ENCODE measurements around the gene NSUN3. TPM values are rescaled to one million over a fixed set of nuclear protein-coding genes. Genes with fewer than 3 reads are reported as not detected.

NSUN3 gene
- polyA plus RNA-seq, 1 of the 3 experiments (the other 2 are of a cell fraction) = 2.9 TPM

GRCh38 chr3:94015025-94015424, 47.8 kb upstream of the NSUN3 start:
- no peaks in the 10 kb centered on the region for H4K20me1 ChIP-seq (ENCODE audit: insufficient read depth)
- no peaks in the 10 kb centered on the region for H3K79me2 ChIP-seq (ENCODE audit: insufficient read depth)
- H2AFZ ChIP-seq (ENCODE audit: low read depth) = no peak overlapping the region
- H3K4me2 ChIP-seq = no peak overlapping the region
- POLR2A ChIA-PET = no interaction called here
- H3K36me3 ChIP-seq (replicated peaks in 1 of 2; ENCODE audit: control insufficient read depth in 1 of 2, insufficient read depth in 2 of 2, low read length in 1 of 2) = no peaks in the 10 kb centered on the region
- no peaks in the 10 kb centered on the region; a peak in 1 of 4 replicates for H3K4me1 ChIP-seq (ENCODE audit: control insufficient read depth in 1 of 2, insufficient read depth in 2 of 2, low read depth in 1 of 2, low read length in 1 of 2)
- CTCF ChIA-PET = interaction anchor here (1.1 to 4.6 kb wide), 4 partner anchors 11 to 54 kb away, joined by 3 to 17 read pairs (median 3); no protein-coding TSS in a partner anchor
- H3K9me2 ChIP-seq = no peaks in the 10 kb centered on the region
- H3K4me3 ChIP-seq (ENCODE audit: low read depth in 2 of 2, low read length in 1 of 2) = no peak overlapping the region
- no peak overlapping the region for H3K9ac ChIP-seq
- DNase-seq = no peak
- no peak overlapping the region for H3K27ac ChIP-seq (ENCODE audit: low read depth in 2 of 2, low read length in 1 of 2)
- H3F3A ChIP-seq (replicated peaks; ENCODE audit: insufficient read depth) = no peaks in the 10 kb centered on the region
- 91% methylated on average over 1 of the region's 1 CpG for WGBS (ENCODE audit: low lambda C conversion rate)
- H3K9me3 ChIP-seq = no peaks in the 10 kb centered on the region
- TF ChIP-seq TEAD4 (IDR thresholded peaks at IDR 0.05; ENCODE audit: borderline replicate concordance, insufficient read depth) (no peak), REST (IDR thresholded peaks at IDR 0.05; ENCODE audit: low read depth, low read length) (no peak), ZBTB33 (IDR thresholded peaks at IDR 0.05; ENCODE audit: borderline replicate concordance, low read depth) (no peak), RAD21 (IDR thresholded peaks at IDR 0.05; ENCODE audit: low read length) (no peak), TCF12 (IDR thresholded peaks at IDR 0.05) (no peak), YY1 (IDR thresholded peaks at IDR 0.05; ENCODE audit: low read depth) (no peak), RXRA (IDR thresholded peaks at IDR 0.05; ENCODE audit: borderline replicate concordance, low read depth) (no peak), ELF1 (IDR thresholded peaks at IDR 0.05) (no peak), RFX5 (IDR thresholded peaks at IDR 0.05; ENCODE audit: low read length) (no peak), NRF1 (IDR thresholded peaks at IDR 0.05; ENCODE audit: low read depth, low read length) (no peak), FOSL2 (IDR thresholded peaks at IDR 0.05; ENCODE audit: borderline replicate concordance, low read depth) (no peak), GABPA (IDR thresholded peaks at IDR 0.05; ENCODE audit: low read depth) (no peak), IRF3 (IDR thresholded peaks at IDR 0.05; ENCODE audit: low read depth, low read length) (no peak), CTCF (IDR thresholded peaks at IDR 0.05) (no peak), TAF1 (IDR thresholded peaks at IDR 0.05; ENCODE audit: borderline replicate concordance, low read depth, low read length) (no peak), POLR2AphosphoS5 (IDR thresholded peaks at IDR 0.05; ENCODE audit: low read depth, low read length) (no peak)
- H3K27me3 ChIP-seq (ENCODE audit: insufficient read depth) = no peaks in the 10 kb centered on the region
